ENCODE results near the gene PLPP4. TPM values are rescaled to one million over a fixed set of nuclear protein-coding genes. Genes with fewer than 3 reads are reported as not detected.

The PLPP4 gene
- polyA plus RNA-seq, 1 donor from 2014 or later, result 4.4 TPM

- no peaks in the 10 kb centered on the region for H3F3A ChIP-seq (ENCODE audit: insufficient read depth, low read length, poor library complexity, severe bottlenecking)
- no peak overlapping the region for H3K4me2 ChIP-seq (ENCODE audit: low read length)
- no peaks in the 10 kb centered on the region for H3K79me2 ChIP-seq (replicated peaks; ENCODE audit: insufficient read depth, low read length)
- no peak overlapping the region for H3K9ac ChIP-seq (ENCODE audit: low read length)
- H3K27ac ChIP-seq (ENCODE audit: low read length), result no peak overlapping the region
- H3K36me3 ChIP-seq (ENCODE audit: insufficient read depth, low read length), result no peaks in the 10 kb centered on the region
- H3K9me3 ChIP-seq (ENCODE audit: low read length), result no peaks in the 10 kb centered on the region
- no peaks in the 10 kb centered on the region for H3K9me2 ChIP-seq (ENCODE audit: insufficient read depth, low read length)
- no peaks in the 10 kb centered on the region for H3K27me3 ChIP-seq (ENCODE audit: insufficient read depth, low read depth, low read length)
- H3K4me3 ChIP-seq (ENCODE audit: low read length), result no peak overlapping the region
- no peaks in the 10 kb centered on the region for H4K20me1 ChIP-seq (ENCODE audit: insufficient read depth)
- TF ChIP-seq EP300 (conservative IDR thresholded peaks at IDR 0.05; ENCODE audit: poor library complexity, severe bottlenecking), result no peak
- no peak for TF ChIP-seq RAD21 (conservative IDR thresholded peaks at IDR 0.05)
- TF ChIP-seq, protein P1, sequence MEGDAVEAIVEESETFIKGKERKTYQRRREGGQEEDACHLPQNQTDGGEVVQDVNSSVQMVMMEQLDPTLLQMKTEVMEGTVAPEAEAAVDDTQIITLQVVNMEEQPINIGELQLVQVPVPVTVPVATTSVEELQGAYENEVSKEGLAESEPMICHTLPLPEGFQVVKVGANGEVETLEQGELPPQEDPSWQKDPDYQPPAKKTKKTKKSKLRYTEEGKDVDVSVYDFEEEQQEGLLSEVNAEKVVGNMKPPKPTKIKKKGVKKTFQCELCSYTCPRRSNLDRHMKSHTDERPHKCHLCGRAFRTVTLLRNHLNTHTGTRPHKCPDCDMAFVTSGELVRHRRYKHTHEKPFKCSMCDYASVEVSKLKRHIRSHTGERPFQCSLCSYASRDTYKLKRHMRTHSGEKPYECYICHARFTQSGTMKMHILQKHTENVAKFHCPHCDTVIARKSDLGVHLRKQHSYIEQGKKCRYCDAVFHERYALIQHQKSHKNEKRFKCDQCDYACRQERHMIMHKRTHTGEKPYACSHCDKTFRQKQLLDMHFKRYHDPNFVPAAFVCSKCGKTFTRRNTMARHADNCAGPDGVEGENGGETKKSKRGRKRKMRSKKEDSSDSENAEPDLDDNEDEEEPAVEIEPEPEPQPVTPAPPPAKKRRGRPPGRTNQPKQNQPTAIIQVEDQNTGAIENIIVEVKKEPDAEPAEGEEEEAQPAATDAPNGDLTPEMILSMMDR (IDR thresholded peaks at IDR 0.05; ENCODE audit: poor library complexity, severe bottlenecking), result no peak
- no peak for TF ChIP-seq EZH2 (IDR thresholded peaks at IDR 0.05; ENCODE audit: borderline replicate concordance, insufficient read depth, low read length, poor library complexity, severe bottlenecking)
- TF ChIP-seq TAF1 (IDR thresholded peaks at IDR 0.05; ENCODE audit: low read depth), result no peak
- TF ChIP-seq SMC3 (conservative IDR thresholded peaks at IDR 0.05; ENCODE audit: poor library complexity), result no peak
- TF ChIP-seq POLR2AphosphoS5 (IDR thresholded peaks at IDR 0.05), result no peak
- TF ChIP-seq MXI1 (conservative IDR thresholded peaks at IDR 0.05; ENCODE audit: poor library complexity, severe bottlenecking), result no peak
- TF ChIP-seq REST (IDR thresholded peaks at IDR 0.05; ENCODE audit: borderline replicate concordance), result no peak
- no peak overlapping the region for H2AFZ ChIP-seq (ENCODE audit: low read depth, low read length)
These were observed 24.8 kb upstream of the PLPP4 start for GRCh38 chr10:120432209-120432608.

DNA sequence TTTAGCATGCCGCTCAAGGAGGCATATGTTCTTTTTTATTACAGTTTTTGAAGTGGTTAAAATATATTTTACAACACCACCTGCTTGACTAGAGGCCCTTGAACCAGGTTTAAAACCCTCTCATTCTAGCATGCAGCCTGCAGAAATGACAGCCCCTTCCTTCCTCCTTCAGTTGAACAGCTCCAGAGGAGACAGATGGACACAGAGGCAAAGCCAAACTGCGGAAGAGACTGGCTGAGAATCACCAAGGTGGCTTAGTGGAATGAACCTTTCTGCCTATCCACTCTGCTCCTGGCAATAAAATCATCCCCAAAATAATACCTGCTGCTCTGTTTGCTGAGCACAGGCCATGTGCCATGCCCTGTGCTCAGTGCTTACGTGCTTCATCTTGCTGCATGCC is 23.9 kb upstream of the PLPP4 start:
- Histone ChIP-seq H3F3A (ENCODE audit: insufficient read depth, low read length, poor library complexity, severe bottlenecking) (no peaks in the 10 kb centered on the region), H3K4me3 (ENCODE audit: low read length) (no peak overlapping the region), H3K9me3 (ENCODE audit: low read length) (no peaks in the 10 kb centered on the region)

More for the DNA sequence above, 23.9 kb upstream of the PLPP4 start:
- Histone ChIP-seq H3K9me2 (ENCODE audit: insufficient read depth, low read length) (no peaks in the 10 kb centered on the region), H2AFZ (ENCODE audit: low read depth, low read length) (no peak overlapping the region), H3K27ac (ENCODE audit: low read length) (no peak overlapping the region), H4K20me1 (ENCODE audit: insufficient read depth) (no peaks in the 10 kb centered on the region), H3K36me3 (ENCODE audit: insufficient read depth, low read length) (no peaks in the 10 kb centered on the region), H3K4me2 (ENCODE audit: low read length) (no peak overlapping the region), H3K9ac (ENCODE audit: low read length) (no peak overlapping the region), H3K27me3 (ENCODE audit: insufficient read depth, low read depth, low read length) (no peaks in the 10 kb centered on the region), H3K79me2 (replicated peaks; ENCODE audit: insufficient read depth, low read length) (no peaks in the 10 kb centered on the region)
- TF ChIP-seq SMC3 (conservative IDR thresholded peaks at IDR 0.05; ENCODE audit: poor library complexity) (no peak), EP300 (conservative IDR thresholded peaks at IDR 0.05; ENCODE audit: poor library complexity, severe bottlenecking) (no peak), TAF1 (IDR thresholded peaks at IDR 0.05; ENCODE audit: low read depth) (no peak), POLR2AphosphoS5 (IDR thresholded peaks at IDR 0.05) (no peak), RAD21 (conservative IDR thresholded peaks at IDR 0.05) (no peak), REST (IDR thresholded peaks at IDR 0.05; ENCODE audit: borderline replicate concordance) (no peak), MXI1 (conservative IDR thresholded peaks at IDR 0.05; ENCODE audit: poor library complexity, severe bottlenecking) (no peak), EZH2 (IDR thresholded peaks at IDR 0.05; ENCODE audit: borderline replicate concordance, insufficient read depth, low read length, poor library complexity, severe bottlenecking) (no peak)
- TF ChIP-seq, protein P1 (IDR thresholded peaks at IDR 0.05; ENCODE audit: poor library complexity, severe bottlenecking), result no peak

All from neural cell (in vitro differentiated cells).